H1 (cell line): ENCODE results near the gene CDKL1. TPM values are rescaled to one million over a fixed set of nuclear protein-coding genes. Genes with fewer than 3 reads are reported as not detected.

ENCODE experiments used
- BRCA1 ChIP-seq: IDR thresholded peaks from 2 replicates; pipeline ENCODE4 v1.6.1; 2012; ENCODE audit warnings: low read depth, low read length, improper control_type of control experiment
- CHD2 ChIP-seq: IDR thresholded peaks from 2 replicates; pipeline ENCODE4 v1.6.1; 2012; ENCODE audit warnings: low read length, improper control_type of control experiment
- CHD7 ChIP-seq: fragments of 300-600 bp; sonication (generic); IDR thresholded peaks from 2 replicates; pipeline ENCODE4 v1.7.1; 2012; ENCODE audit warnings: low read length, moderate library complexity, mild to moderate bottlenecking, inconsistent platforms; ENCODE audit not compliant: insufficient replicate concordance
- HDAC6 ChIP-seq: IDR thresholded peaks from one replicate; pipeline ENCODE4 v1.7.1; 2012; ENCODE audit warnings: low read depth, mild to moderate bottlenecking, inconsistent platforms, low read length, moderate library complexity
- KDM4A ChIP-seq: IDR thresholded peaks from one replicate; pipeline ENCODE4 v1.7.1; 2012; ENCODE audit warnings: low read depth, mild to moderate bottlenecking, moderate library complexity, low read length, inconsistent platforms; ENCODE audit not compliant: severe bottlenecking
- RFX5 ChIP-seq: IDR thresholded peaks from 2 replicates; pipeline ENCODE4 v1.6.1; 2011; ENCODE audit warnings: low read depth, low read length, improper control_type of control experiment, borderline replicate concordance
- RXRA ChIP-seq: IDR thresholded peaks from 2 replicates; pipeline ENCODE4 v1.6.1; 2011; ENCODE audit warnings: low read depth, mild to moderate bottlenecking, low read length, moderate library complexity; ENCODE audit not compliant: insufficient read depth
- SUZ12 ChIP-seq: fragments of 200-600 bp; sonication (generic); IDR thresholded peaks from 2 replicates; pipeline ENCODE4 v1.6.1; 2012; ENCODE audit warnings: mild to moderate bottlenecking, inconsistent platforms, low read length, moderate library complexity, mixed read lengths
- polyA plus RNA-seq, 7 experiments: library from polyadenylated mRNA; depleted of rRNA in 3 of 7; stranded (reverse) in 5 of 7; unstranded in 2 of 7; fragments of >200 nt in 5 of 7; fragments of 200-250 nt in 2 of 7; gene quantifications; 1 replicate in 5 of 7; 2 replicates in 1 of 7; 4 replicates in 1 of 7; pipeline versions ENCODE4 v1.2.1 to v1.2.3, GENCODE V29; 2011 to 2013; ENCODE audit warnings: missing spikeins in 2 of 7, mixed read lengths in 2 of 7
- total RNA-seq: library from RNA; stranded (reverse); fragmentation: NEBNext Ultra II Directional; extraction: Animal tissue kit (Norgen Biotek cat#: 25700); gene quantifications from 2 replicates; pipeline ENCODE4 v1.2.1, GENCODE V29; 2021

The CDKL1 gene
- total and polyA plus RNA-seq, 2 of the 8 experiments (the other 6 are each of a cell fraction or from before 2014, with no cell fraction given), result 1.2 to 2.2 TPM

- TF ChIP-seq CHD7 (no peak), HDAC6 (no peak), SUZ12 (no peak), RXRA (no peak), KDM4A (no peak), BRCA1 (no peak), CHD2 (no peak), RFX5 (no peak)
Observed at GRCh38 chr14:50399251-50400032, 2.8 kb upstream of the CDKL1 start (continued).
